K562 (cell line): Measurements from ENCODE around the gene IMP4. TPM values are rescaled to one million over a fixed set of nuclear protein-coding genes. Genes with fewer than 3 reads are reported as not detected.

Experiments used
- ATAC-seq: fragments of 200-7000 bp; cut with Tn5 transposase; 3 replicates; pipeline ENCODE4 v1.9.1; 2020; ENCODE audit warnings: moderate library complexity
- BruUV-seq: library from RNA; stranded (reverse); fragments of 400-500 nt; replicated peaks from 2 replicates; lab custom pipeline; 2021; lab: Mats Ljungman, UMichigan
- CTCF ChIA-PET: fragments of 300-600 bp; formaldehyde crosslinking; extraction: SDS; loops from one replicate; lab custom pipeline; 2021; ENCODE audit warnings: low intra/inter-chr PET ratio; lab: Yijun Ruan, JAX
- POLR2A ChIA-PET: fragments of 300-600, 350-650 bp; sonication (Branson Sonifier 250); formaldehyde crosslinking; extraction: SDS; loops from one replicate; lab custom pipeline; 2021; ENCODE audit warnings: antibody characterized with exemption, inconsistent platforms; lab: Yijun Ruan, JAX
- DNase-seq, 4 experiments: peaks; one replicate each; pipeline versions ENCODE4 v3.0.0 to v3.0.0-alpha.2; 2011 to 2018; ENCODE audit warnings: low spot score in 3 of 4, mixed read lengths in 3 of 4; ENCODE audit errors: extremely low read depth in 1 of 4
- FAIRE-seq: peaks from 2 replicates; lab custom pipeline; 2011; peaks lifted over from hg19 to GRCh38; lab: Jason Lieb, UNC
- H2AFZ ChIP-seq: 2 replicates; pipeline ENCODE4 v1.6.0; 2011; ENCODE audit warnings: low read depth, low read length, control low read depth, inconsistent platforms
- H3K27ac ChIP-seq: fragments of 200-600 bp; 3 replicates; pipeline ENCODE4 v1.8.0; 2011; ENCODE audit warnings: low read depth, mild to moderate bottlenecking, control low read depth, inconsistent platforms, low read length, moderate library complexity, mixed read lengths; ENCODE audit errors: extremely low read depth
- H3K27me3 ChIP-seq, 2 experiments: fragments of 300-600 bp in 1 of 2; 2 replicates in 1 of 2; 3 replicates in 1 of 2; pipeline versions ENCODE4 v1.6.0 to v1.8.0; 2011; ENCODE audit warnings: inconsistent platforms in 2 of 2, low read length in 2 of 2, mild to moderate bottlenecking in 1 of 2, mixed read lengths in 1 of 2, moderate library complexity in 1 of 2; ENCODE audit not compliant: control insufficient read depth in 2 of 2, insufficient read depth in 2 of 2
- H3K36me3 ChIP-seq: fragments of 300-600 bp; 3 replicates; pipeline ENCODE4 v1.8.0; 2011; ENCODE audit warnings: mild to moderate bottlenecking, low read length, inconsistent platforms; ENCODE audit not compliant: control insufficient read depth, insufficient read depth
- H3K4me1 ChIP-seq, 2 experiments: fragments of 200-600 bp in 1 of 2; replicated peaks in 1 of 2; 2 replicates in 1 of 2; 3 replicates in 1 of 2; pipeline versions ENCODE4 v1.5.1 to v1.8.0; 2011; ENCODE audit warnings: inconsistent platforms in 2 of 2, low read length in 2 of 2, mild to moderate bottlenecking in 1 of 2, mixed read lengths in 1 of 2, moderate library complexity in 1 of 2; ENCODE audit not compliant: control insufficient read depth in 2 of 2, insufficient read depth in 2 of 2
- H3K4me2 ChIP-seq: 2 replicates; pipeline ENCODE4 v1.6.1; 2011; ENCODE audit warnings: low read length, control low read depth, inconsistent platforms, mixed read lengths; ENCODE audit not compliant: insufficient read depth
- H3K4me3 ChIP-seq: fragments of 200-600 bp; sonication (generic), shearing (Covaris generic); 2 replicates; pipeline ENCODE4 v1.5.1; 2016; ENCODE audit warnings: control low read depth, inconsistent platforms
- H3K79me2 ChIP-seq: fragments of 200-600 bp; 3 replicates; pipeline ENCODE4 v1.8.0; 2011; ENCODE audit warnings: low read length, inconsistent platforms; ENCODE audit not compliant: control insufficient read depth, insufficient read depth
- H3K9ac ChIP-seq, 2 experiments: 2 replicates each; pipeline versions ENCODE4 v1.6.0 to v1.6.1; 2011; ENCODE audit warnings: low read depth in 2 of 2, low read length in 2 of 2, control low read depth in 1 of 2, inconsistent platforms in 1 of 2, mild to moderate bottlenecking in 1 of 2, mixed read lengths in 1 of 2; ENCODE audit not compliant: insufficient read depth in 1 of 2
- H3K9me1 ChIP-seq: one replicate; pipeline ENCODE4 v1.6.0; 2011; ENCODE audit warnings: inconsistent platforms, mild to moderate bottlenecking, low read length, moderate library complexity; ENCODE audit not compliant: control insufficient read depth, insufficient read depth
- H3K9me3 ChIP-seq: replicated peaks from 2 replicates; pipeline ENCODE4 v1.5.1; 2011; ENCODE audit warnings: low read depth, low read length, inconsistent platforms; ENCODE audit not compliant: control insufficient read depth, insufficient read depth
- H4K20me1 ChIP-seq: replicated peaks from 2 replicates; pipeline ENCODE4 v1.6.1; 2011; ENCODE audit warnings: low read length, inconsistent platforms, mixed read lengths; ENCODE audit not compliant: control insufficient read depth, insufficient read depth
- PHTF2 ChIP-seq: fragments of 250-450 bp; sonication (Bioruptor Pico); IDR thresholded peaks from 2 replicates; pipeline ENCODE4 v1.5.0; 2021; ENCODE audit warnings: mild to moderate bottlenecking
- ZNF561 ChIP-seq: fragments of 450-650 bp; formaldehyde crosslinking; conservative IDR thresholded peaks from 2 replicates; pipeline ENCODE4 v1.4.0; 2020; ENCODE audit warnings: mild to moderate bottlenecking, moderate library complexity
- WGBS: fragments of 100-300 bp; shearing (Covaris generic); methylation state at CpG from one replicate; pipeline ENCODE4 v1.1.6; 2016; ENCODE audit warnings: low coverage, mixed read lengths; ENCODE audit not compliant: insufficient coverage; ENCODE audit errors: missing lambda C conversion rate; 5-methylcytosine and 5-hydroxymethylcytosine counted together
- in situ Hi-C: fragments of 300-500 bp; cut with MboI; formaldehyde crosslinking; loops from 4 replicates; pipeline ENCODE4 v1.15.0; 2018; ENCODE audit warnings: inconsistent platforms, mixed read lengths
- intact Hi-C: fragments of 100-400 bp; cut with micrococcal nuclease; formaldehyde crosslinking; loops from 2 replicates; pipeline ENCODE4 v1.14.2; 2022
- polyA plus RNA-seq, 8 experiments: library from polyadenylated mRNA; depleted of rRNA in 4 of 8; stranded (reverse) in 5 of 8; unstranded in 3 of 8; fragments of >200 nt; fragmentation: Nextera tagmentation in 2 of 8; fragmentation: Illumina TruSeq in 1 of 8; extraction: Ambion mirVana in 2 of 8; extraction: Trizol in 1 of 8; gene quantifications; 2 replicates each; pipeline versions ENCODE4 v1.2.1 to v1.2.3, GENCODE V29; 2011 to 2014; ENCODE audit warnings: inconsistent platforms in 1 of 8, missing spikeins in 1 of 8
- total RNA-seq, 7 experiments: library from RNA; depleted of rRNA in 6 of 7; stranded (reverse); fragments of >200 nt in 6 of 7; fragmentation: Illumina TruSeq in 2 of 7; extraction: Trizol in 2 of 7; gene quantifications; 2 replicates each; pipeline versions ENCODE4 v1.2.1 to v1.2.3, GENCODE V29; 2011 to 2021; ENCODE audit warnings: low replicate concordance in 1 of 7
- TF ChIP-seq, protein P1 (sequence below): sonication (generic); formaldehyde crosslinking; IDR thresholded peaks from 2 replicates; pipeline ENCODE4 v1.8.1; 2022; ENCODE audit warnings: missing genetic modification reagents
- TF ChIP-seq, protein P2 (sequence below): IDR thresholded peaks from 2 replicates; pipeline ENCODE4 v1.6.1; 2011; ENCODE audit warnings: borderline replicate concordance, low read depth, mild to moderate bottlenecking, moderate library complexity, low read length; ENCODE audit not compliant: insufficient read depth, poor library complexity, severe bottlenecking

IMP4 gene
- total and polyA plus RNA-seq, 9 of the 15 experiments (the other 6 are each of a cell fraction or from before 2014, with no cell fraction given) = 35.4 to 209 (median 100.0) TPM

DNA sequence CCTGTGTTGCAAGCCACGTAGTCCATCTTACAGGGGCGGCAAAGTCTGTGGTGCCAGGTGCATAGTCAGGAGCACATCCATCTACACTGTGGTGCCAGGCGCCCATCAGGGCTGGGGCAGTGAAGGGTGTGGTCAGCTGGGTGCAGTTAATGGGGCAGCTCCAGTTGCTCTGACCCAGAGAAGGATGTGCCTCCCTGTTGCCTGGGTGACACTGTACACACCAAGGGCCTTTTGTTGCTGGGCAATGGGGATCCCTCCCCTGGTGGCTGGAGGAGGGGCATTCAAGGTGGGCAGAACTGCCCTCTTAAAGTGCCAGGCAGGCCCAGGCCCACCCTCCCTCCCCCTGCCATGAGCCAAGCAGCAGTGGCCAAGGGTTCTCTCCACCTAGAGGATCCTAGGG, 28.3 kb upstream of the IMP4 start:
- ATAC-seq (no peak), DNase-seq (no peak), FAIRE-seq (no peak)
- no TSS peak for BruUV-seq
- intact Hi-C loops = no loop called here
- POLR2A ChIA-PET = no interaction called here
- Histone ChIP-seq H3K4me3 (no peak overlapping the region), H3K36me3 (no peaks in the 10 kb centered on the region), H3K27me3 (peaks cover 5 to 52% of the 10 kb centered on the region in 2 experiments; a peak in 4 of 5 replicates), H3K9me1 (no peaks in the 10 kb centered on the region), H3K4me2 (no peak overlapping the region), H3K27ac (no peak overlapping the region), H3K4me1 (peaks cover 0 to 7% of the 10 kb centered on the region in 2 experiments; a peak in 2 of 5 replicates), H3K9me3 (no peaks in the 10 kb centered on the region), H4K20me1 (no peaks in the 10 kb centered on the region), H3K9ac (no peak overlapping the region), H2AFZ (no peak overlapping the region), H3K79me2 (no peaks in the 10 kb centered on the region)
- no peak for TF ChIP-seq PHTF2 (CRISPR knock-in tag)
- TF ChIP-seq, protein P1, sequence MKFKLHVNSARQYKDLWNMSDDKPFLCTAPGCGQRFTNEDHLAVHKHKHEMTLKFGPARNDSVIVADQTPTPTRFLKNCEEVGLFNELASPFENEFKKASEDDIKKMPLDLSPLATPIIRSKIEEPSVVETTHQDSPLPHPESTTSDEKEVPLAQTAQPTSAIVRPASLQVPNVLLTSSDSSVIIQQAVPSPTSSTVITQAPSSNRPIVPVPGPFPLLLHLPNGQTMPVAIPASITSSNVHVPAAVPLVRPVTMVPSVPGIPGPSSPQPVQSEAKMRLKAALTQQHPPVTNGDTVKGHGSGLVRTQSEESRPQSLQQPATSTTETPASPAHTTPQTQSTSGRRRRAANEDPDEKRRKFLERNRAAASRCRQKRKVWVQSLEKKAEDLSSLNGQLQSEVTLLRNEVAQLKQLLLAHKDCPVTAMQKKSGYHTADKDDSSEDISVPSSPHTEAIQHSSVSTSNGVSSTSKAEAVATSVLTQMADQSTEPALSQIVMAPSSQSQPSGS = no peak
- TF ChIP-seq, protein P2, sequence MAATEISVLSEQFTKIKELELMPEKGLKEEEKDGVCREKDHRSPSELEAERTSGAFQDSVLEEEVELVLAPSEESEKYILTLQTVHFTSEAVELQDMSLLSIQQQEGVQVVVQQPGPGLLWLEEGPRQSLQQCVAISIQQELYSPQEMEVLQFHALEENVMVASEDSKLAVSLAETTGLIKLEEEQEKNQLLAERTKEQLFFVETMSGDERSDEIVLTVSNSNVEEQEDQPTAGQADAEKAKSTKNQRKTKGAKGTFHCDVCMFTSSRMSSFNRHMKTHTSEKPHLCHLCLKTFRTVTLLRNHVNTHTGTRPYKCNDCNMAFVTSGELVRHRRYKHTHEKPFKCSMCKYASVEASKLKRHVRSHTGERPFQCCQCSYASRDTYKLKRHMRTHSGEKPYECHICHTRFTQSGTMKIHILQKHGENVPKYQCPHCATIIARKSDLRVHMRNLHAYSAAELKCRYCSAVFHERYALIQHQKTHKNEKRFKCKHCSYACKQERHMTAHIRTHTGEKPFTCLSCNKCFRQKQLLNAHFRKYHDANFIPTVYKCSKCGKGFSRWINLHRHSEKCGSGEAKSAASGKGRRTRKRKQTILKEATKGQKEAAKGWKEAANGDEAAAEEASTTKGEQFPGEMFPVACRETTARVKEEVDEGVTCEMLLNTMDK = no peak
- no peak for TF ChIP-seq ZNF561 (CRISPR knock-in tag)
- CTCF ChIA-PET = no interaction called here
- in situ Hi-C loops = no loop called here
- 0% methylated on average over 3 of the region's 3 CpGs for WGBS
